GM12878 (cell line): ENCODE data around the gene AQP2. TPM values are rescaled to one million over a fixed set of nuclear protein-coding genes. Genes with fewer than 3 reads are reported as not detected.

ENCODE experiments used
- ATAC-seq: fragments of 200-7000 bp; cut with Tn5 transposase; 3 replicates; pipeline ENCODE4 v1.9.1; 2020; ENCODE audit warnings: mild to moderate bottlenecking, moderate library complexity
- BruUV-seq: library from RNA; stranded (reverse); fragments of 400-500 nt; replicated peaks from 2 replicates; lab custom pipeline; 2021; lab: Mats Ljungman, UMichigan
- CTCF ChIA-PET: fragments of 300-600 bp; sonication (Branson Sonifier 250); formaldehyde crosslinking; extraction: SDS; loops from one replicate; lab custom pipeline; 2021; ENCODE audit warnings: inconsistent platforms; lab: Yijun Ruan, JAX
- POLR2A ChIA-PET: fragments of 350-600 bp; formaldehyde crosslinking; extraction: SDS; loops from one replicate; lab custom pipeline; 2021; ENCODE audit warnings: inconsistent platforms; lab: Charles Lee
- RAD21 ChIA-PET: fragments of 300-600 bp; sonication (Branson Sonifier 250); formaldehyde crosslinking; loops from one replicate; lab custom pipeline; 2023; ENCODE audit warnings: antibody characterized with exemption; ENCODE audit not compliant: unreplicated experiment; lab: Charles Lee
- SMC1A ChIA-PET: fragments of 300-600 bp; sonication (Branson Sonifier 250); formaldehyde crosslinking; loops from one replicate; lab custom pipeline; 2023; ENCODE audit not compliant: unreplicated experiment, uncharacterized antibody; lab: Charles Lee
- DNase-seq: peaks from one replicate; pipeline ENCODE4 v3.0.0-alpha.2; 2011; ENCODE audit warnings: low read depth, low spot score
- FAIRE-seq: peaks from 3 replicates; lab custom pipeline; 2011; peaks lifted over from hg19 to GRCh38; lab: Jason Lieb, UNC
- H2AFZ ChIP-seq: 2 replicates; pipeline ENCODE4 v1.6.0; 2011; ENCODE audit warnings: low read depth, low read length, control low read depth; ENCODE audit not compliant: control insufficient read depth
- H3K27ac ChIP-seq: 2 replicates; pipeline ENCODE4 v1.5.1; 2011; ENCODE audit warnings: control low read depth; ENCODE audit not compliant: control insufficient read depth, insufficient read depth
- H3K27me3 ChIP-seq, 2 experiments: replicated peaks in 1 of 2; 2 replicates each; pipeline versions ENCODE4 v1.6.0 to v1.6.1; 2011; ENCODE audit warnings: low read length in 1 of 2; ENCODE audit not compliant: control insufficient read depth in 2 of 2, insufficient read depth in 2 of 2
- H3K36me3 ChIP-seq, 2 experiments: 2 replicates each; pipeline ENCODE4 v1.5.1; 2011; ENCODE audit warnings: low read length in 1 of 2; ENCODE audit not compliant: control insufficient read depth in 2 of 2, insufficient read depth in 2 of 2
- H3K4me1 ChIP-seq: 2 replicates; pipeline ENCODE4 v1.6.1; 2011; ENCODE audit warnings: mild to moderate bottlenecking, low read length, moderate library complexity, mixed read lengths; ENCODE audit not compliant: control insufficient read depth, insufficient read depth
- H3K4me2 ChIP-seq: 2 replicates; pipeline ENCODE4 v1.6.0; 2011; ENCODE audit warnings: control low read depth; ENCODE audit not compliant: control insufficient read depth, insufficient read depth
- H3K4me3 ChIP-seq: fragments of 200-600 bp; sonication (generic); 2 replicates; pipeline ENCODE4 v1.5.1; 2016
- H3K79me2 ChIP-seq: 2 replicates; pipeline ENCODE4 v1.6.0; 2011; ENCODE audit warnings: low read length; ENCODE audit not compliant: control insufficient read depth, insufficient read depth
- H3K9ac ChIP-seq: 2 replicates; pipeline ENCODE4 v1.8.0; 2011; ENCODE audit warnings: low read length, control low read depth, mixed read lengths; ENCODE audit not compliant: control insufficient read depth, insufficient read depth
- H3K9me3 ChIP-seq: replicated peaks from 3 replicates; pipeline ENCODE4 v1.5.1; 2011; ENCODE audit warnings: mild to moderate bottlenecking, low read length; ENCODE audit not compliant: control insufficient read depth, insufficient read depth
- H4K20me1 ChIP-seq: 2 replicates; pipeline ENCODE4 v1.6.0; 2011; ENCODE audit not compliant: control insufficient read depth, insufficient read depth
- PML ChIP-seq: IDR thresholded peaks from 2 replicates; pipeline ENCODE4 v1.6.1; 2012; ENCODE audit warnings: low read length, inconsistent platforms
- ZBTB11 ChIP-seq: fragments of 450-650 bp; formaldehyde crosslinking; IDR thresholded peaks from 2 replicates; pipeline ENCODE4 v1.5.0; 2022; ENCODE audit warnings: mild to moderate bottlenecking, missing genetic modification characterization
- ZSCAN29 ChIP-seq: fragments of 450-650 bp; IDR thresholded peaks from 2 replicates; pipeline ENCODE4 v1.6.1; 2017; ENCODE audit warnings: mild to moderate bottlenecking, moderate library complexity
- WGBS: methylation state at CpG from one replicate; pipeline ENCODE4 v1.1.6; 2016; ENCODE audit warnings: low lambda C conversion rate; ENCODE audit not compliant: insufficient replicate concordance, insufficient coverage; ENCODE audit errors: missing lambda C conversion rate; 5-methylcytosine and 5-hydroxymethylcytosine counted together
- in situ Hi-C: fragments of 300-500 bp; cut with MboI; formaldehyde crosslinking; loops from 9 replicates; pipeline ENCODE4 v1.14.3; 2018; ENCODE audit warnings: mixed read lengths
- intact Hi-C: fragments of 100-400 bp; cut with micrococcal nuclease; formaldehyde crosslinking; loops from one replicate; pipeline ENCODE4 v1.14.2; 2022; ENCODE audit not compliant: unreplicated experiment
- polyA plus RNA-seq, 11 experiments: library from polyadenylated mRNA; depleted of rRNA in 4 of 11; unstranded in 6 of 11; stranded (reverse) in 5 of 11; fragments of >200 nt; fragmentation: Nextera tagmentation in 4 of 11; fragmentation: Illumina TruSeq in 1 of 11; extraction: Ambion mirVana in 4 of 11; extraction: Trizol in 1 of 11; gene quantifications; 1 replicate in 1 of 11; 2 replicates in 10 of 11; pipeline versions ENCODE4 v1.2.1 to v1.2.3, GENCODE V29; 2011 to 2016; ENCODE audit warnings: inconsistent platforms in 2 of 11, missing spikeins in 2 of 11, low read depth in 1 of 11
- total RNA-seq, 4 experiments: library from RNA; depleted of rRNA in 3 of 4; stranded (reverse); fragments of >200 nt in 3 of 4; fragmentation: Illumina TruSeq in 1 of 4; extraction: Trizol in 1 of 4; gene quantifications; 2 replicates each; pipeline versions ENCODE4 v1.2.1 to v1.2.3, GENCODE V29; 2013 to 2021
- TF ChIP-seq, protein P1 (sequence below): fragments of 450-650 bp; IDR thresholded peaks from 2 replicates; pipeline ENCODE4 v1.6.1; 2016; ENCODE audit warnings: mild to moderate bottlenecking

Gene AQP2
- total and polyA plus RNA-seq, 10 of the 15 experiments (the other 5 are each of a cell fraction or from before 2014, with no cell fraction given): not detected

GRCh38 chr12:49901026-49901425 is 49.5 kb upstream of the AQP2 start:
- ChIA-PET SMC1A (no interaction called here), CTCF (interaction anchor here (0.8 to 1.4 kb wide), 2 partner anchors 45 to 66 kb away, joined by 3 to 5 read pairs; no protein-coding TSS in a partner anchor), POLR2A (no interaction called here), RAD21 (no interaction called here)
- no TSS peak for BruUV-seq
- Histone ChIP-seq H3K27me3 (peaks cover 7 to 12% of the 10 kb centered on the region in 2 experiments), H3K27ac (no peak overlapping the region), H3K36me3 (no peaks in the 10 kb centered on the region), H3K9ac (no peak overlapping the region), H2AFZ (no peak overlapping the region), H3K79me2 (no peaks in the 10 kb centered on the region), H4K20me1 (no peaks in the 10 kb centered on the region)
- DNase-seq (no peak), ATAC-seq (no peak)
- in situ Hi-C loops: no loop called here
- TF ChIP-seq ZBTB11 (CRISPR knock-in tag) (no peak), PML (no peak)
- TF ChIP-seq, all 136 proteins: peak for 0
- no peak overlapping the region for H3K4me3 ChIP-seq
- H3K4me2 ChIP-seq: no peak overlapping the region
- H3K9me3 ChIP-seq: no peaks in the 10 kb centered on the region
- intact Hi-C loops: no loop called here
- no peaks in the 10 kb centered on the region for H3K4me1 ChIP-seq
- WGBS: 0% methylated on average over 4 of the region's 4 CpGs
- no peak for FAIRE-seq

GRCh38 chr12:49901986-49902385 is 48.6 kb upstream of the AQP2 start:
- ChIA-PET CTCF (no interaction called here), POLR2A (no interaction called here), SMC1A (no interaction called here), RAD21 (no interaction called here)
- H3K27ac ChIP-seq: no peak overlapping the region
- no peaks in the 10 kb centered on the region for H3K4me1 ChIP-seq
- no peak overlapping the region for H3K9ac ChIP-seq
- no peaks in the 10 kb centered on the region for H3K9me3 ChIP-seq
- H3K4me3 ChIP-seq: no peak overlapping the region
- FAIRE-seq: no peak
- no peaks in the 10 kb centered on the region for H4K20me1 ChIP-seq
- intact Hi-C loops: no loop called here
- H3K4me2 ChIP-seq: no peak overlapping the region
- in situ Hi-C loops: no loop called here
- ATAC-seq: no peak
- no TSS peak for BruUV-seq
- WGBS: 19% methylated on average over 5 of the region's 5 CpGs
- DNase-seq: no peak
- no peak overlapping the region for H2AFZ ChIP-seq
- H3K36me3 ChIP-seq: no peaks in the 10 kb centered on the region
- H3K79me2 ChIP-seq: no peaks in the 10 kb centered on the region
- peaks cover 7 to 10% of the 10 kb centered on the region in 2 experiments for H3K27me3 ChIP-seq
- no peak for TF ChIP-seq ZSCAN29
- TF ChIP-seq, protein P1, sequence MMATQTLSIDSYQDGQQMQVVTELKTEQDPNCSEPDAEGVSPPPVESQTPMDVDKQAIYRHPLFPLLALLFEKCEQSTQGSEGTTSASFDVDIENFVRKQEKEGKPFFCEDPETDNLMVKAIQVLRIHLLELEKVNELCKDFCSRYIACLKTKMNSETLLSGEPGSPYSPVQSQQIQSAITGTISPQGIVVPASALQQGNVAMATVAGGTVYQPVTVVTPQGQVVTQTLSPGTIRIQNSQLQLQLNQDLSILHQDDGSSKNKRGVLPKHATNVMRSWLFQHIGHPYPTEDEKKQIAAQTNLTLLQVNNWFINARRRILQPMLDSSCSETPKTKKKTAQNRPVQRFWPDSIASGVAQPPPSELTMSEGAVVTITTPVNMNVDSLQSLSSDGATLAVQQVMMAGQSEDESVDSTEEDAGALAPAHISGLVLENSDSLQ: no peak
